Measurements from ENCODE around the gene PHOSPHO1.

DNA sequence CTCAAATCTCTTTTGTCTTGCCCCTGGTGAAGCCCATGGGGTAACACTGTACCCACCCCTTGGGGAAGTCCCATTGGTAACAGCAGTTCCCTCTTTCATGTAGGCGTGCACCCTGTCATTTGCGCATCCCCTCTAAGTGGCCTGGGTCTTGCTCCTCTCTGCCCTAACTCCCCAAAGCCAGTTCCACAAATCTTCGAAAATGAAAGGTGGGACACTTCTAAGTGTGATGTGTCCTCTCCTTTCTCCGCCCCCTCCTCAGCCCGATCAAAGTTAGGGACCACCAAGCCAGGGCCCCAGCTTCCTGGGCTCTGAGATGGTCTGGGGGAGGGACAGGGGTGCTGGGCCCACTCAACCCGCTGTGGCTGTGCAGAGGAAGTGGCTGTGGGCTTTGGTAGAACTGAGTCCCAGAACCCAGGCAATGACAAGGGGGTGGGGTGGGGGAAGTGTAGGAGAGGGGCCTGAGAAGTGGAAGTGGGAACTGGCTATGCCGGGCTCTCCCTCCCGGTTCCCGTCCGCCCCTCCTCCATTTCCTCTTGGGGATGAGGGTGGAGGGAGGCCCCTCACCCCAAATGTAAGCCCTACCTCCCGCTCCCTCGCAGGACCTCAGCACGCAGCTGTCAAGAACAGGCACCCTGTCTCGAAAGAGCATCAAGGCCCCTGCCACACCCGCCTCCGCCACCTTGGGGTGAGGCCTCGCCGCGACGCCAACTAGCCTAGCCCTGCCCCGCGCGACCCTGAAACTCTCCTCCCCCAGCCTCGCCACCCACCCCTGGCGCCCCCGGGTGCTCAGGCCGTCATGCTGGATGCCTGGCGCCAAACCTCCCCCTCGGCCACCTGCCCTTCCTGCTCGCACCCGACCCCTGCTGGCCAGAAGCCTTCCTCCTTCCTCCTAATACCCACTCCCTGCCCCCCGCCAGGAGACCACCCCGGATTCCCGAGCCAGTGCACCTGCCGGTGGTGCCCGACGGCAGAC, 11.4 kb downstream of the PHOSPHO1 start:
- no peak for TF ChIP-seq POLR2A (IDR thresholded peaks at IDR 0.05)
- TF ChIP-seq, protein P1, sequence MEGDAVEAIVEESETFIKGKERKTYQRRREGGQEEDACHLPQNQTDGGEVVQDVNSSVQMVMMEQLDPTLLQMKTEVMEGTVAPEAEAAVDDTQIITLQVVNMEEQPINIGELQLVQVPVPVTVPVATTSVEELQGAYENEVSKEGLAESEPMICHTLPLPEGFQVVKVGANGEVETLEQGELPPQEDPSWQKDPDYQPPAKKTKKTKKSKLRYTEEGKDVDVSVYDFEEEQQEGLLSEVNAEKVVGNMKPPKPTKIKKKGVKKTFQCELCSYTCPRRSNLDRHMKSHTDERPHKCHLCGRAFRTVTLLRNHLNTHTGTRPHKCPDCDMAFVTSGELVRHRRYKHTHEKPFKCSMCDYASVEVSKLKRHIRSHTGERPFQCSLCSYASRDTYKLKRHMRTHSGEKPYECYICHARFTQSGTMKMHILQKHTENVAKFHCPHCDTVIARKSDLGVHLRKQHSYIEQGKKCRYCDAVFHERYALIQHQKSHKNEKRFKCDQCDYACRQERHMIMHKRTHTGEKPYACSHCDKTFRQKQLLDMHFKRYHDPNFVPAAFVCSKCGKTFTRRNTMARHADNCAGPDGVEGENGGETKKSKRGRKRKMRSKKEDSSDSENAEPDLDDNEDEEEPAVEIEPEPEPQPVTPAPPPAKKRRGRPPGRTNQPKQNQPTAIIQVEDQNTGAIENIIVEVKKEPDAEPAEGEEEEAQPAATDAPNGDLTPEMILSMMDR (IDR thresholded peaks at IDR 0.05), result peak in 1 of 4 experiments; percentile 23

Data from gastroesophageal sphincter (tissue), 3 donors.